NCI-H446 (cell line): ENCODE measurements around the gene ECT2.
"Not testable (repeated sequence)": the region's sequence is repeated elsewhere in the genome, so short reads cannot be mapped to it uniquely, and the experiment has no call there.

Experiments
- DNase-seq, 2 experiments: peaks; one replicate each; lab custom pipeline; 2025; lab: John Stamatoyannopoulos, UW

Gene ECT2

DNA sequence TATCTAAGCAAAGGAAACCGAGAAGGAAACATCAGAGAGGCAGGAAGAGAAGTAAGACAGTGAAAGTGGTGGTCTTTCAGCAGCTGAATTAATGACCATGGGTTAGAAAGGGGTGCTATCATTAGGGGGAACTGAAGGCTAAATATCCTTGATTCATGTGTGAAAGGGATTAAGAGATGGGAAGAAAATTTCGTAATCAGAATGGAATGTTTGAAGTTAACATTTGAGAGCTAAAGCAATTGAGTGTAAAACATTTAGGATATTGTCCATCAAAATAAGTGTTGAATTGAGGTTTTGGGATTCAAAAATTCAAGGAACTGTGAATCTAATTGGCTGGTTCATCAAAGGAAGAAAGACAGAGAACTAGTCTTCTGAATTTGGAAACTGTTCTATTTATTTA is 4.1 kb upstream of the ECT2 start:
- no peak for DNase-seq

DNA sequence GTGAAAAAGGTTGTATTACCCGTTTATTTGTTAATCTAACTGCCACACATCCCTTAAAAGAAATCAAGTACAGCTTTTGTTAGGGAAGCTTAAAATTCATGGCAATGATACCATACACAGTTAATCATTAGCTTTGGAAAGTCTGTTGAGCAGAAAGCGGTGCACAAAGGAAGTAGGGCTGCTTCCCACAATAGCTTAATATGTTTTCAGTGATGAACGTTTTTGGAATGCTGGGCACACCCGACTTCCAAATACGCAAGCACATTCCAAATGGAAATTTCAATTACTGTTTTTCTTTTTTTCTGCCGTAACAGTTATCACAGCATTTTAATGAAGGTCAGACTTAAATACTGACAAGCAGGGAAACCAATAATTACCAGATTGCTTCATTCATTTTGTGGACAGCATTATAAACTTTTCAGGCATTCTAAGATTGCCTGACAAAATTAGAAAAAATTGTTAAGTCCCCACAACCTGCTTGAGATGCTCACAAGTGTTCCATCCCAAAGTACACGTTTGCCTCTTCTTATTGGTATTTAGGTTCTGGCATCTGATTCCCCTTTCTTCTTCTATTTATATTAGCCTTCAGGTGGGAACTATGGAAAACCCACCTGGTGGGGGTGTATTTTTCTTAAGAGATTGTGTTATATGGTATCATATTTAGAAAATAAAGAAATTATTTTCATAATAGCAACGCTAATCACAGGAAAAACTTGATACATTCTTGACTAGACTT is 1.1 kb upstream of the ECT2 start:
- DNase-seq = no peak

DNA sequence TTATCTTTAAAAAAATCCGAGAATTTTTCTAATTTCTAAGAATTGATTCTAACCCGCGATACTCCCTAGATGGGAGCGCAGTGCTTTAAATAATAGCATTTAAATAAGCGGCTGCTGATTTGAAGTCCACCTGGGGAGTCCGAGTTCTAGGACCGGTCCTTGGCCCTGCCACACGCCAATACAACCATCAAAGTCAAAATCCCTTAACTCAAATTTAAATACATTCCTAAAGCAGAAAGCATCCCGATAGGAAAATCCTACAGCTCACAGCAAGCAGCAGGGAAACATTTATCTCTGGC is 508 bp upstream of the ECT2 start:
- no peak for DNase-seq

DNA sequence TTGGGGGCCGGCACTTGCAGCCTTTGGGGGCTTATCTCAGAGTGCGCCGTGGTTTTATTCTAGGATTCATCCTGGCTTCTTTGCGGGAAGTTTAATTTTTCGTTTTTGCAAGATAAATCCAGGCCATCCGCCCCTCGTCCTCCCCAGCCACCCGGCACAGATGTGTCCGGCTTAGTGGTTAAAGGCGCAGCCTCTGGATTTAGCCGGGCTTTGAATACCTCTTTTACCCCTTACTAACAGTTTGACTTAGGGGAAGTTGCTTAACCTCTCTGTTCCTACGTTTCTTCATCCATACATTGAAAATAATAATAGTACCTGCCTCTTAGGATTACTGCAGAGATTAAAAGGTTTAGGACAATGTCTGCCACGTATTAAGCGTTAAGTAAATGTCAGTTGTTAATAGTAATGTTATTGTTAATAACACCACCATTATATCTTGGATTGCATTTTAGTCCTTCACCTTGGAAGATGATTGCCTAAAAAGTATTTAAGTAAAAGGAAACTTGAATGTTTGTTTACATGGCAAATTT is 714 bp downstream of the ECT2 start:
- DNase-seq = peak in 1 of 2 experiments; percentile 17

DNA sequence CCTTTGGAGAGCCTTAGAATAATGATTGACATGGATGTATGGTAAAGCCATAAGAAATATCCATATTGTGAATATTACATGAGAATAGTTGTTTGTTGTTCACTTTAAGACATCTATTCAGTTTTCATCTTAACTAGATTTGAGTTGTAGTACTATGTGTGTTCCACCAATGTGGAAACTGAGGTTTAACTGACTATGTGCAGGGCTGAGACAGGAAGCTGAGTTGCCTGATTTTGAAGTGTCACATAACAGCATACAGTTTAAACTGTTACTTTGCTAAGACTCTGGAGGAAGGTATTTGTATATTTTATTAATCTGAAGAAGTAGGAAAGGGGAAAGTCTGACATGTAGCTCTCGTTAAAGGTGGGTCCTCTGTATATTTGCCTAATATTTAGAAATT is 2.1 kb downstream of the ECT2 start:
- DNase-seq = no peak

DNA sequence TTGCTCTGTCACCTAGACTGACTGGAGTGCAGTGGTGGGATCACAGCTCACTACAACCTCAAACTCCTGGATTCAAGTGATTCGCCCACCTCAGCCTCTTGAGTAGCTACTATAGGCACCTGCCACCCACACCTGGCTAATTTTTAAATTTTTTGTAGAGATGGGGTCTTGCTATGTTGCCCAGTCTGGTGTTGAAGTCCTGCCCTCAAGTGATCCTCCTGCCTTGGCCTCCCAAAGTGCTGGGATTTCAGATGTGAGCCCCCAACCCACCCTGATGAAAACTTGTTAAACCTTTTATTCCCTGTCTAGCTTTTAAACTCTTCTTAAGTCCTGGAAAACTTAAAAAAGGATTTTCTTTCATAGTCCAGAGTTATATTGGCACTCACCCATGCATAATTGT is 2.6 kb downstream of the ECT2 start:
- no peak for DNase-seq

DNA sequence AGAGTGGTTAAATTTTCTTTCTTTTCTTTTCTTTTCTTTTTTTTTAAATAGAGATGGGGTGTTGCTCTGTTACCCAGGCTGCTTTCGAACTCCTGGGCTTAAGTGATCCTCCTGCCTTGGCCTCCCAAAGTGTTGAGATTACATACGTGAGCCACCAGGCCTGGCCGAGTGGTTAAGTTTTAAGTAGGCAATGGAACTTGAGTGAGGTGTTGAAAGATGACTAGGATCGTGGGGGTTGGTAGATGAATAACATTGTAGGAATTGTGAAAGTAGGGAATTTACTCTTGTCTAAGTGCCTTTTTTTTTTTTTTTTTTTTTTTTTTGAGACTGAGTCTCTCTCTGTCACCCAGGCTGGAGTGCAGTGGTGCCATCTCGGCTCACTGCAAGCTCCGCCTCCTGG is 9.9 kb downstream of the ECT2 start:
- DNase-seq = not testable (repeated sequence)

DNA sequence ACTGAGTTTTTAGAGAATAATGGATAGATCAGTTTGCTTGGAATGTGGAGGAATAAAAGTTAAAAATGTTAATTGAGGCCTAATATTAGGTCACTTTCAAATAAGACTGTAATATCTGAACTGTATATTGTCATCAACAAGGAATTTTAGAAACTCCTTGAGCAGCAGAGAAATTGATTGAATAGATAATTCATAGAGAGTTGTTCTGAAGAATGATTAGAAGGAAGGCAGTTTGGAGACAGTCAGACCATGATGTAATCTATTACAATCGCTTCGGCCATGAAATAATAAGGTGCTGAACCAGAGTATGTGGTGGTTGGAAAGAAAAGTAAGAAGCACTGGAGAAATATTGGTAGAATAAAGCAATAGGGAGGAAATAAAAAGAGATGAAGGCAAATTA is 15.7 kb downstream of the ECT2 start:
- DNase-seq = no peak

DNA sequence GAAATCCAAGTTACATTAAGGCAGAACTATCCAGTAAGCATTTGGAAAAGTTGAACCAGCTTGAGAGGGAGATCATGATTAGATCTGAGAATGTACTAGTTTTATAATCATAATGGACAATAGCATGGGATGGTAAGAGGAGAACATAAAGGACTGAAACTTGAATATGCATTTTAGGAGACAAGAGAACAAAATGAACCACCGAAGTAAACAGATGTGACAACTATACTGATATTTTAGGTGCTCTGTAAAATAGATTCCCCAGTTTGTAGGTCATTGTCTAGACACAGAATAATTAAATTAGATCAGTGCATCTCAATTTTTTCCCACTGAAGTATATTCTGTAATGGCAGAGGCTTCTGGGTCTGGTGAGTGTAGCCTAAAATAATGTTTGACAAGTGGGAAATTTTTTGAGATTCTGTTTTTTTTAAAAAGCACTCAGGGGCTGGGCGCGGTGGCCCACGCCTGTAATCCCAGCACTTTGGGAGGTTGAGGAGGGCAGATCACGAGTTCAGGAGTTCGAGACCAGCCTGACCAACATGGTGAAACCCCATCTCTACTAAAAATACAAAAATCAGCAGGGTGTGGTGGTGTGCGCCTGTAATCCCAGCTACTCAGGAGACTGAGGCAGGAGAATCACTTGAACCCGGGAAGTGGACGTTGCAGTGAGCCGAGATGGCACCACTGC is 16.3 kb downstream of the ECT2 start:
- no peak for DNase-seq

DNA sequence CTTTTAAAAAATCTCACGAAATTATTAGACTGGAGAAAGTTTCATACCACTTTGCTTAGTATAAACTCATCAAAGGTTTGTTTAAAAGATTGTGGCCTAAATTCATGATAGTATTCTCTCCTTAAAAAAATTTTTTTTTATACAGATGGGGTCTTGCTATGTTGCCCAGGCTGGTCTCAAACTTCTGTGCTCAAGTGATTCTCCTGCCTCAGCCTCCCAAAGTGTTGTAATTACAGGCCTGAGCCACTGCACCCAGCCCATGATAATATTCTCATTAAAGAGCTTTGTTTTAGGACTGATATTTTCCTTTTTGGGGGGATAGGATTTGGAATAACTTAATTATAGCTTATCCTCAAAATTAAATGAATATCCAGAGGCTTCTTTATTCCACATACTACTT is 19.9 kb downstream of the ECT2 start:
- DNase-seq = no peak

DNA sequence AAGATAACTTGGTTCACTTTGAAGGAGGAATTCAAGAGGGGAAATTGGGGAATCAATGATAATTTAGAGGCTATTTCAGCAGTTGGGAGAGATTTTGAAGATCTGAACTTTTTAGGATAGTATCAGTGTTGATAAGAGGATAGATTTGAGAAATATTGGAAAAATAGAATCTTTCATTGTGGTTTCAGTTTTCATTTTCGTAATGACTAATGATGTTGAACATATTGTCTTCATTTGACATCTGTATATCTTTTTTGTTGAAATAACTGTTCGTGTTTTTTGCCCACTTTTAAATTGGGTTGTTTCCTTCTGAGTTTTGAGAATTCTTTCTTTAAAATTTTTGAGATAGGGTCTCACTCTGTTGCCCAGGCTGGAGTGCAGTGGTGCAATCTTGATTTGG is 21.1 kb downstream of the ECT2 start:
- DNase-seq = no peak

DNA sequence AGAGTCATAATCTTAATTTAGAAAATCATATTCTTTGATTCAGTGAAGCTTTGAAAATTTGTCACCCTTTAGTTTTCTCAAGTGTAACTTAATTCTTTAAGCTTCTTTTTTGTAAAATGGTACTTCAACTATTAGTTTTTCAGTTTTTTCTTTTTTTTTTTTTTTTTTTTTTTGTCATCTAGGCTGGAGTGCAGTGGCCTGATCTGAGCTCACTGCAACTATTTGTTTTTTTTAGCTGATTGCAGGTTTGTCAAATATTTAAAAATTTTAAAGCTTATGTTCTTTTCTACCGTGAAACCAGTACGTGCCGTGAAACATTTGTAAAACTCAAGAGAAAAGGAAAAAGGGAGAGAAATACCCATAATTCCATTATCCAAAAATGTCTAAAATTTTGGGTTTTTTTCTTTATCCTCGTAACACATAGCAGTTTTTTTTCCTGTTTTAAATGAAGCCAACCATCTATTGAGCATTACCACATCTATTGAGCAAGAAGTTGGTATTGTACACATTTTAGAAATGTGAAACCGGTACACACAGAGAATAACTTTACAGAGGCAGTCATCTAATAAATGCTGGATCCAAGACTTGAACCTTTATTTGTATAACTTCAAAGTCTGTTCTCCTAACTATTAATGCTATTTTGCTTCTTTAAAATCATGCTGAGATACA is 25.7 kb downstream of the ECT2 start:
- DNase-seq = no peak

DNA sequence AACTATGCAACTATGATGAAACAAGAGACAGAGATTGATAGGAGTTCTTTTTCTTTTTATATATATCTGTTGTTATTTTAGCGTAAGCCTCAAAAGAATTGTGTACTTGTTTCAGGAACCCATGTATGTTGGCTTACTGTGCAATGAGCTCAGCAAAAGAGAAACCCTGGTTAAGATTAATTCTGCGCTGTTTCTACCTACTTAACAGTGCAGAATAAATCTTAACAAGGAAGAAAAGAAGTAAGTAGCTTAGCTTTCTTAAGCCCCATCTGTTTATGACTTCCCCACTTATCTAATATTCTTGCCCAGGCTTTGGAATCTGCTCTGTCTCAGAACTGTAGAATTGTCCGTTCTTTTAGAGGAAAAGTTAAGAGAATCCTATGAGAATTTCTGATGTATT is 27.4 kb downstream of the ECT2 start:
- no peak for DNase-seq

DNA sequence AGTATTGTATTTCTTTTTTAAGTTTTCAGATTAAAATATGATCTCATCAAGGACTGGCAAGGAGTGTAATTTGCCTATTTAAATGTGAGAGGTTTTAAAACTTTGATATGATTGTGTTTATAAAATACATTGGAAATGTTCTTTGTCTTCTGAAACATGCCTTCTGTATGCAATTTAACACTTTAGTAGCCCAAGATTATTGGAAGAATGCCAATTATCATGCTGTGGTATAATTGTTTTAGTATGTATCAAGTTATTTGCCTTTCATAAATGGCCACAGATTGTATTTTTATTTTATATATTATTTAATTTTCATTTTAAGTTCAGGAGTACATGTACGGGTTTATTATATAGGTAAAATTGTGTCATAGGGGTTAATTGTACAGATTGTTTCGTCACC is 31.7 kb downstream of the ECT2 start:
- peak in 1 of 2 experiments; percentile 42 for DNase-seq

DNA sequence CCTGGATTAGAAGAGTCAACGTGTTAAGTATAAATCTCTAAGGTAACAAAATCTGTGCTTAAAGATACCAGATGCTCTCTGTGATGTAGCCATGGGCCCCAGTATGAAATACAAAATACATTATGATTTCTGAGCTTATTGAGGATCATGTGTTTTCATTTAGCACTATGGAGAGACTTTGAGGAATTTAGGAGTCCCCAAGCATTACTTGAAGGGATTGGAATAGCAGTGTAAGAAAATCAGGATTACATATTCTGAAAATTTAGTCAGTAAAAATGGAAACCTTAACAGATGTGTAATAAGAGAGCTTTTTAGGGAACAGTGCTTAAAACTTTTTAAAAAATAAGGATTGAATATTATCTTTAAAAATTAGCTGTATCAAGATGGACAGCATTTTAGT is 35.5 kb downstream of the ECT2 start:
- DNase-seq = no peak

DNA sequence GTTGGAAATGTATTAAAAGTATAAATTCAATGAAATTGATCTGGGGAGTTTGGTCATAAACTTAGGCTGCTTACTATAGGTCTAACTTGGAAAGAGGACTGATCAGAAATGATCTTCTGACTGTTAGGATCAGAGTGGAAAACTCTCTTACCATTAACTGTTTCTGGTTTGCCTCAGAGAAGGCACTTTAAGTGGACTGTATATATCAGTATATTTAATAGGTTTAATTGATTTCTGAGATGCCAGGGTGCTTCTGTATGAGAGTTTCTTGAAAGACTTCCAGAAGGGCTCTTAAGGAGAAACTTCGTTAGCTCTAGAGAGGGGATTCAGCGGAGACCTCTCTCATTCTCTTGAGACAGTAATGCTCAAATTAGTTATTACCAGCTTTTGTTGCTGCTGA is 36.5 kb downstream of the ECT2 start:
- DNase-seq = no peak

DNA sequence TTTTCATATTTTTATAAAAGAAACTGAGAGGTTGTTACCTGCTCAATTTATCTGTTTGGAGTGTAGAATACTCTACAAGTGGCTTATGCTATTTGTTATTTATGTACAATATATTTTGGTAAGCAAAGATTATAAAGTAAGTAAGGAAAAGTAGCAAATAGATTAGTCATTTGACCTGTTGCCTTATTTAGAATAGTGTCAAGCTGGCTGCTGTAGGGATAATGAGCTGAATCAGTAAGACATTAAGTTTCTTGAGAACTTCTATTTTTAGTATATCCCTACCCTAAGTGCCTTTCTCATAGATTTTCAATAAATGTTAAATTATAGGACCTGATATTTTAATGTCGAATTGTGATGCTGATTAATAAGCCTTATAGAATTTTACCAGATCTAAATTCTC is 37.2 kb downstream of the ECT2 start:
- DNase-seq = no peak

DNA sequence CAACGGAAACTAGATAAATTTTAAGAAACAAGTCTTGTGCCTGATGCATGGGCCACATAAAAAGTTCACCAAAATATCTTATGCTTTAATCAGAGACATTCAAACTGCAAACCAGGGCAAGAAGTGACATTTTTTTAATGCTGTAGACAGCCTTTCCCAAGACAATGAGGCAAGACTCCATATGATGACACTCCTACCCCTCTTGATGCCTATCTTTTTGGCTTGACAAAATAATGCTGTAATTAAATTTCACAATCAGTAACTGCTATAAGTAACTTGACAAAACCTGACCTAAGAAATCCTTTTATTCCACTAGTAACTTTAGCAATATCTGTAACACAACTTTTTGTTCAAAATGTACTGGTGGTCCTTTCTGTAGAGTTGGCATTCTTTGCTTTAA is 48.7 kb downstream of the ECT2 start:
- no peak for DNase-seq

DNA sequence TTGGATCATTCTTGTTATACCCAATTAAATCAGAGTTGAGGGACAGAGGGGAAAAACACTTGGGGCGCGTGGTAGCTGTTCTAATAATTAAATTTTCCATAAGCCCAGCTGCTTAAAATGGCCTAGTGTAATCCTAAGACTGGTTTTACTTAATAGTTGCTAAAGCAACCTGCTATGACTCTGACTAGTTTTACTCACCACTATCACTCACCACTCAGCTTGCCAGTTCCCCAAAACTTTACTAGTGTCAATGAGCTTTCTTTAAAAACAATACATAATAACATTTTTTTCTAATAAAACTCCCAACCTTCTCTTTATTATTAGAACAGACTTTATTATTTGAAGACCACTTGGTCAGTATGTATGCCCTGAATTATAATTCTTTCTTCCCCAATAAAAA is 49.6 kb downstream of the ECT2 start:
- DNase-seq = no peak

DNA sequence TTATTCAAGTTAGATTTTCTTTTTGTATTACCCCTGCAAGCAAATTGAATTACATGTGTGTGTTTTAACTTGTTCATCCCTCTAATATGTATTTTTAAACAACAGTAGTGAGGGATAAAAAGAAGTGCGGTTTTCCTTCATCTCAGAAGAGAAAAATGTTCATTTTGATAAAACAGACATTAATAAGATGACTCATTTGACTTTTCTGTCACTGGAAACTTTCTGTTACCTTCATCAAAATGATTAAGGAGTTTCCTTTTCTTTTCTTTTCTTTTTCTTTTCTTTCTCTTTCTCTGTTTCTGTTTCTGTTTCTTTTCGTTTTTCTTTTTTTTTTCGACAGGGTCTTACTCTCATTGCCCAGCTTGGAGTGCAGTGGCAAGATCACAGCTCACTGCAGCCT is 53.0 kb downstream of the ECT2 start:
- DNase-seq = no peak

DNA sequence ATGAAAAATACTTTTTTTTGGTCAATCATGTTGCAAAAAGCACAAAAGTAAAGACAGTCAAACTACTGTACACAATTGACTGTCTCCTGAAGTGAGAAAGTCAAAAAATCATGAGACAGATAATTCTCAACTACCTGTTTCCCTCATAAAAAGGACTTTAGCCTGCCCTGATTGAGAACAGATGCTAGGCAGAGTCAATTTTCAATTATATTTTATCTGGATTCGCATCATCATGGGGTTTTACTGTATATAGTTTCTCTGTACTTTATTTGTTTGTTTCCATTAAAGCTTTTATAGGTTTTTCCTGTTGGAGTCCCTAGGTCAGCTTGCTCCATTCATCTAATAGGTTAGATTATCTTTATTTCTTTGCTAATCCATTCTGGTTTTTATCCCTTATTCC is 53.8 kb downstream of the ECT2 start:
- no peak for DNase-seq

DNA sequence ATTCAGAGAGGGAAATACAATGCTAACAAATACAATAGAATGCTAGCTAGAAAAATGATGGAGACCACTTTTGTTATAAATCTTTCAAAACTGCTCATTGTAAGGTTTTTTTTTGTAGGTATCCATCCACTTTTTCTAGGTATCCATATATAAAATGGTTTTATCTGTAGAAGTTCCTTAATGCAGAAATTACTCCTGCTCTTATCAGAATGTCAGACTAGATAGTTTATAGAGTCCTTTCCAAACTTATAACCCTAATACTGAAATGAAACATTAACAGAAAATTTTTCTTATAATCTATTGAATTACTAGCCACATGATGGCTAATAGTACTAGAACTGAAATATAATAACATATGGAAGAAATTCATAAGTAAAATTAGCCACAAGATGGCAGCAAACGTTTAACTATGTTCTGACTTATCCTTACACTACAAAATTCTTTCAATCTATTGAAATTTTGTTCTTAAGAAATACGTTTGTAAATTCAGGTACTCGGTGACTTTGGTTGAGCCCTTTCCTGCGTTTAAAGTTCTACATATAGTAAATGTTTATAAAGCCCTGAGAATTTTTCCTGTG is 58.5 kb downstream of the ECT2 start:
- peak; percentile 22 to 60 for DNase-seq

DNA sequence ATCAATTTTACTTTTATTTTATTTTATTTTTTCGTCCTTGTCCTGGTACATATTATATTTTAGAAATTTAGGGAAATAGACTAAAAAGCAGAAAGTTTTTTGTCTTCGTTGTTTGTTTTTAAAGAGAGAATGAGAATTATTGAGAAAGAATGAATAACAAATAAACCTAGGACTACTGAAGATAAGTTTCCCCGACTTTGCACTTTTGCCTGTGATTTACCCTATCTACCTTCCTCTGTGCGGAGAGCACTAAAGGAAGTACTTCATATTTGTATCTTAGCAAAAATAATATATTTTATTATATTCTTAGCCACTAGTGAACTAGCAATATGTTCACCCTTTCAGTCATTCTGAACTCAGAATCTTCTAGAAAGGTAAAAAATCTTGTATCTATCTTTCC is 60.6 kb downstream of the ECT2 start:
- DNase-seq = no peak
